ENCODE data around the gene MXRA8. TPM values are rescaled to one million over a fixed set of nuclear protein-coding genes. Genes with fewer than 3 reads are reported as not detected.
A peak's percentile ranks its signal among the peaks of the same experiment; 100 is the strongest.

The MXRA8 gene
- total and polyA plus RNA-seq, 9 of the 15 experiments (the other 6 are each of a cell fraction or from before 2014, with no cell fraction given): 0.66 to 11.3 (median 6.3) TPM

GRCh38 chr1:1307923-1308755 lies 50.2 kb downstream of the MXRA8 start, which contains the start of the genes ACAP3 and PUSL1 (continued):
- no peak for TF ChIP-seq BHLHE40 (IDR thresholded peaks at IDR 0.05; ENCODE audit: low read length)
- TF ChIP-seq, protein P1, sequence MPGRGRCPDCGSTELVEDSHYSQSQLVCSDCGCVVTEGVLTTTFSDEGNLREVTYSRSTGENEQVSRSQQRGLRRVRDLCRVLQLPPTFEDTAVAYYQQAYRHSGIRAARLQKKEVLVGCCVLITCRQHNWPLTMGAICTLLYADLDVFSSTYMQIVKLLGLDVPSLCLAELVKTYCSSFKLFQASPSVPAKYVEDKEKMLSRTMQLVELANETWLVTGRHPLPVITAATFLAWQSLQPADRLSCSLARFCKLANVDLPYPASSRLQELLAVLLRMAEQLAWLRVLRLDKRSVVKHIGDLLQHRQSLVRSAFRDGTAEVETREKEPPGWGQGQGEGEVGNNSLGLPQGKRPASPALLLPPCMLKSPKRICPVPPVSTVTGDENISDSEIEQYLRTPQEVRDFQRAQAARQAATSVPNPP (IDR thresholded peaks at IDR 0.05; ENCODE audit: borderline replicate concordance, insufficient read depth, insufficient read length): no peak
- TF ChIP-seq CREBBP (IDR thresholded peaks at IDR 0.05; ENCODE audit: low read depth, low read length): no peak
- no peak for TF ChIP-seq ZNF232 (CRISPR knock-in tag; IDR thresholded peaks at IDR 0.05)

- peaks cover 27% of the 10 kb centered on the region for H4K20me1 ChIP-seq (replicated peaks; ENCODE audit: control insufficient read depth, insufficient read depth, low read length)
- ATAC-seq (peak; percentile 15), DNase-seq (ENCODE audit: extremely low read depth in 1 of 4, low spot score in 3 of 4) (peak; percentile 64 to 75 (median 70)), FAIRE-seq (no peak)
- H3K4me3 ChIP-seq: peak overlapping the region; percentile 94
- peak overlapping the region; percentile 73; the same call in 2 of the 3 replicates for H3K27ac ChIP-seq (ENCODE audit: extremely low read depth, low read depth, low read length)
- peaks cover 54% of the 10 kb centered on the region for H3K79me2 ChIP-seq (ENCODE audit: control insufficient read depth, insufficient read depth, low read length)
- BruUV-seq (replicated peaks): no TSS peak
- H3K4me1 ChIP-seq (replicated peaks in 1 of 2; ENCODE audit: control insufficient read depth in 2 of 2, insufficient read depth in 2 of 2, low read length in 2 of 2): peaks cover 41 to 96% of the 10 kb centered on the region in 2 experiments
- in situ Hi-C loops (cut with MboI) (no loop called here), intact Hi-C loops (cut with micrococcal nuclease) (loop anchor here (5.0 to 10.0 kb wide), 2 partner anchors 70 to 917 kb away; partner anchors contain the start of genes AURKAIP1 and SKI)
- ChIA-PET POLR2A (interaction anchor here (1.0 kb wide), 1 partner anchor 86 kb away, joined by 3 read pairs; no protein-coding TSS in a partner anchor), CTCF (ENCODE audit: low intra/inter-chr PET ratio) (no interaction called here)
- no peaks in the 10 kb centered on the region for H3K27me3 ChIP-seq (ENCODE audit: control insufficient read depth in 2 of 2, insufficient read depth in 2 of 2, low read length in 2 of 2)
- H3K36me3 ChIP-seq (ENCODE audit: control insufficient read depth, insufficient read depth, low read length): peaks cover 36% of the 10 kb centered on the region
- peak overlapping the region; percentile 75 for H3K4me2 ChIP-seq (ENCODE audit: insufficient read depth, low read length)
- H2AFZ ChIP-seq (ENCODE audit: low read depth, low read length): peak overlapping the region; percentile 53; the same call in 1 of the 2 replicates
- peak overlapping the region; percentile 69 to 97 for H3K9ac ChIP-seq (ENCODE audit: insufficient read depth in 1 of 2, low read depth in 2 of 2, low read length in 2 of 2)
- H3K9me3 ChIP-seq (replicated peaks; ENCODE audit: control insufficient read depth, insufficient read depth, low read depth, low read length): no peaks in the 10 kb centered on the region
- peaks cover 5% of the 10 kb centered on the region for H3K9me1 ChIP-seq (ENCODE audit: control insufficient read depth, insufficient read depth, low read length)
- WGBS (ENCODE audit: insufficient coverage, low coverage, missing lambda C conversion rate): 2% methylated on average over 38 of the region's 83 CpGs
- no peak for TF ChIP-seq STAG1 (CRISPR knock-in tag; IDR thresholded peaks at IDR 0.05; ENCODE audit: borderline replicate concordance)
- TF ChIP-seq ZNF644 (tag; IDR thresholded peaks at IDR 0.05; ENCODE audit: low read depth): no peak
- TF ChIP-seq ERF (CRISPR knock-in tag; IDR thresholded peaks at IDR 0.05): 0 out of 2 replicates have a peak, but pooled peaks have one; percentile 30
- TF ChIP-seq FOXJ3 (CRISPR knock-in tag; IDR thresholded peaks at IDR 0.05): no peak
- no peak for TF ChIP-seq KLF13 (tag; IDR thresholded peaks at IDR 0.05; ENCODE audit: borderline replicate concordance, low read depth)
- no peak for TF ChIP-seq ZNF140 (CRISPR knock-in tag; IDR thresholded peaks at IDR 0.05)
- no peak for TF ChIP-seq PRPF4 (IDR thresholded peaks at IDR 0.05; ENCODE audit: insufficient read depth, low read depth, low read length, poor library complexity, severe bottlenecking)
- TF ChIP-seq DIDO1 (tag; IDR thresholded peaks at IDR 0.05; ENCODE audit: low read depth): no peak
- 0 out of 2 replicates have a peak, but pooled peaks have one; percentile 26 for TF ChIP-seq ZBTB7A (IDR thresholded peaks at IDR 0.05; ENCODE audit: borderline replicate concordance, control insufficient read depth, low read depth, low read length)
- TF ChIP-seq, protein P2, sequence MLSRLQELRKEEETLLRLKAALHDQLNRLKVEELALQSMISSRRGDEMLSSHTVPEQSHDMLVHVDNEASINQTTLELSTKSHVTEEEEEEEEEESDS (CRISPR knock-in tag; IDR thresholded peaks at IDR 0.05): no peak
- no peak for TF ChIP-seq CREB1 (IDR thresholded peaks at IDR 0.05)
- peak; percentile 52; the same call in 1 of the 2 replicates for TF ChIP-seq CREB1 (CRISPR knock-in tag; IDR thresholded peaks at IDR 0.05)
- TF ChIP-seq RCOR1 (IDR thresholded peaks at IDR 0.05; ENCODE audit: borderline replicate concordance in 1 of 2, low read depth in 2 of 2, low read length in 2 of 2): no peak
- TF ChIP-seq ZFX (CRISPR knock-in tag; IDR thresholded peaks at IDR 0.05): peak; percentile 68; the same call in 1 of the 2 replicates
Measured at GRCh38 chr1:1307261-1307922, 51.0 kb downstream of the MXRA8 start.
